Astrocyte of the cerebellum (primary cell): ENCODE results near the gene THSD4.

Source experiments
- DNase-seq: peaks from one replicate; pipeline ENCODE4 v3.0.0-alpha.2; 2011; ENCODE audit warnings: low read depth
- H3K4me3 ChIP-seq: 2 replicates; pipeline ENCODE4 v1.5.1; 2011; ENCODE audit warnings: mild to moderate bottlenecking, low read depth, low read length, moderate library complexity
- CTCF ChIP-seq: IDR thresholded peaks from 2 replicates; pipeline ENCODE4 v1.5.1; 2012; ENCODE audit warnings: low read length, low read depth, moderate library complexity, mild to moderate bottlenecking; ENCODE audit errors: missing control alignments
- in situ Hi-C: cut with HindIII; loops from 2 replicates; pipeline ENCODE4 v1.10.0; 2017; ENCODE audit warnings: low sequenced_read_pairs

THSD4 gene

GRCh38 chr15:71085809-71086208, 29.5 kb upstream of the THSD4 start:
- no peak for TF ChIP-seq CTCF
- DNase-seq, result no peak

GRCh38 chr15:71088155-71088554, 27.1 kb upstream of the THSD4 start:
- H3K4me3 ChIP-seq, result no peak overlapping the region
- in situ Hi-C loops, result no loop called here
- TF ChIP-seq CTCF, result no peak
- no peak for DNase-seq

More at GRCh38 chr15:71085809-71086208, 29.5 kb upstream of the THSD4 start:
- no peak overlapping the region for H3K4me3 ChIP-seq
- in situ Hi-C loops, result no loop called here

- no peak for TF ChIP-seq CTCF
- in situ Hi-C loops, result no loop called here
Measured at GRCh38 chr15:71088683-71089082, 26.6 kb upstream of the THSD4 start.

GRCh38 chr15:71089801-71090200, 25.5 kb upstream of the THSD4 start:
- in situ Hi-C loops, result no loop called here
- no peak overlapping the region for H3K4me3 ChIP-seq
- DNase-seq, result no peak
- no peak for TF ChIP-seq CTCF

More at GRCh38 chr15:71088683-71089082, 26.6 kb upstream of the THSD4 start:
- H3K4me3 ChIP-seq, result no peak overlapping the region
- DNase-seq, result no peak

- in situ Hi-C loops, result no loop called here
Measured at GRCh38 chr15:71091601-71092000, 23.7 kb upstream of the THSD4 start.

GRCh38 chr15:71092056-71092600, 23.1 kb upstream of the THSD4 start:
- DNase-seq, result no peak
- in situ Hi-C loops, result no loop called here
- no peak overlapping the region for H3K4me3 ChIP-seq
- TF ChIP-seq CTCF, result no peak

More at GRCh38 chr15:71091601-71092000, 23.7 kb upstream of the THSD4 start:
- no peak for DNase-seq
- no peak for TF ChIP-seq CTCF
- H3K4me3 ChIP-seq, result no peak overlapping the region
